Measurements from ENCODE around the gene SCYL1.
A peak's percentile ranks its signal among the peaks of the same experiment; 100 is the strongest.

The SCYL1 gene

GRCh38 chr11:65565624-65566453 lies 41.0 kb downstream of the SCYL1 start:
- TF ChIP-seq CTCF (IDR thresholded peaks at IDR 0.05; ENCODE audit: low read depth, low read length, missing control alignments) = no peak
- in situ Hi-C loops (cut with HindIII; ENCODE audit: low sequenced_read_pairs) = no loop called here
- H3K4me3 ChIP-seq (ENCODE audit: low read depth, low read length) = no peak overlapping the region
- DNase-seq (ENCODE audit: low read depth) = no peak

GRCh38 chr11:65569164-65569972 lies 44.5 kb downstream of the SCYL1 start:
- TF ChIP-seq CTCF (IDR thresholded peaks at IDR 0.05; ENCODE audit: low read depth, low read length, missing control alignments) = no peak
- in situ Hi-C loops (cut with HindIII; ENCODE audit: low sequenced_read_pairs) = no loop called here
- peak overlapping the region; percentile 91 for H3K4me3 ChIP-seq (ENCODE audit: low read depth, low read length)
- no peak for DNase-seq (ENCODE audit: low read depth)

- H3K4me3 ChIP-seq (ENCODE audit: low read depth, low read length) = peak within 1 kb of the TSS; percentile 91
- TF ChIP-seq CTCF (IDR thresholded peaks at IDR 0.05; ENCODE audit: low read depth, low read length, missing control alignments) = peak; percentile 24
- DNase-seq (ENCODE audit: low read depth) = peak; percentile 91
- in situ Hi-C loops (cut with HindIII; ENCODE audit: low sequenced_read_pairs) = no loop called here
Observed at GRCh38 chr11:65569973-65570918, 45.4 kb downstream of the SCYL1 start, which contains the start of gene ZNRD2. ZNRD2 (plus strand) TSS chr11:65570477; CDS start chr11:65570492, 15 bp downstream.

- TF ChIP-seq CTCF (IDR thresholded peaks at IDR 0.05; ENCODE audit: low read depth, low read length, missing control alignments) = no peak
- DNase-seq (ENCODE audit: low read depth) = no peak
- H3K4me3 ChIP-seq (ENCODE audit: low read depth, low read length) = peak overlapping the region; percentile 91
- in situ Hi-C loops (cut with HindIII; ENCODE audit: low sequenced_read_pairs) = no loop called here
Observed at GRCh38 chr11:65571420-65571819, 46.5 kb downstream of the SCYL1 start.

GRCh38 chr11:65571940-65572339 lies 47.1 kb downstream of the SCYL1 start:
- TF ChIP-seq CTCF (IDR thresholded peaks at IDR 0.05; ENCODE audit: low read depth, low read length, missing control alignments) = peak; percentile 63
- in situ Hi-C loops (cut with HindIII; ENCODE audit: low sequenced_read_pairs) = no loop called here
- peak overlapping the region; percentile 91 for H3K4me3 ChIP-seq (ENCODE audit: low read depth, low read length)
- DNase-seq (ENCODE audit: low read depth) = no peak

Measured in astrocyte of the cerebellum (primary cell).